Keratinocyte (primary cell): ENCODE measurements around the gene TP63. TPM values are rescaled to one million over a fixed set of nuclear protein-coding genes. Genes with fewer than 3 reads are reported as not detected.

ENCODE experiments used
- DNase-seq: peaks from one replicate; pipeline ENCODE4 v3.0.0-alpha.2; 2011; ENCODE audit warnings: low read depth, missing footprints, low spot score
- FAIRE-seq: peaks from 2 replicates; lab custom pipeline; 2011; peaks lifted over from hg19 to GRCh38; lab: Jason Lieb, UNC
- H2AFZ ChIP-seq: 2 replicates; pipeline ENCODE4 v1.6.0; 2012; ENCODE audit warnings: low read length, control low read depth, inconsistent platforms; ENCODE audit not compliant: control insufficient read depth
- H3K27ac ChIP-seq: 2 replicates; pipeline ENCODE4 v1.5.1; 2011; ENCODE audit warnings: low read length; ENCODE audit not compliant: control insufficient read depth, insufficient read depth
- H3K27me3 ChIP-seq: 3 replicates; pipeline ENCODE4 v1.6.0; 2011; ENCODE audit warnings: low read length; ENCODE audit not compliant: control insufficient read depth, insufficient read depth; ENCODE audit errors: extremely low read depth
- H3K36me3 ChIP-seq, 2 experiments: 2 replicates in 1 of 2; 3 replicates in 1 of 2; pipeline ENCODE4 v1.5.1; 2011; ENCODE audit warnings: low read length in 2 of 2, mild to moderate bottlenecking in 1 of 2; ENCODE audit not compliant: control insufficient read depth in 2 of 2, insufficient read depth in 2 of 2; ENCODE audit errors: extremely low read depth in 1 of 2
- H3K4me1 ChIP-seq: 3 replicates; pipeline ENCODE4 v1.5.1; 2011; ENCODE audit warnings: low read length; ENCODE audit not compliant: control insufficient read depth, insufficient read depth; ENCODE audit errors: extremely low read depth
- H3K4me2 ChIP-seq: 3 replicates; pipeline ENCODE4 v1.6.0; 2011; ENCODE audit warnings: low read depth, low read length; ENCODE audit not compliant: control insufficient read depth, insufficient read depth; ENCODE audit errors: extremely low read depth
- H3K4me3 ChIP-seq, 3 experiments: fragments of 200-600 bp in 1 of 3; sonication (generic) in 1 of 3; 2 replicates in 2 of 3; 3 replicates in 1 of 3; pipeline ENCODE4 v1.5.1; 2011 to 2016; ENCODE audit warnings: low read length in 3 of 3, mild to moderate bottlenecking in 3 of 3, control low read depth in 2 of 3, inconsistent platforms in 1 of 3, low read depth in 1 of 3, mixed read lengths in 1 of 3, mixed run types in 1 of 3, moderate library complexity in 1 of 3; ENCODE audit not compliant: control insufficient read depth in 2 of 3, insufficient read depth in 2 of 3; ENCODE audit errors: extremely low read depth in 1 of 3
- H3K79me2 ChIP-seq: 2 replicates; pipeline ENCODE4 v1.6.0; 2012; ENCODE audit warnings: low read length; ENCODE audit not compliant: control insufficient read depth, insufficient read depth
- H3K9ac ChIP-seq: 3 replicates; pipeline ENCODE4 v1.6.0; 2011; ENCODE audit warnings: low read length; ENCODE audit not compliant: control insufficient read depth, insufficient read depth; ENCODE audit errors: extremely low read depth
- H3K9me1 ChIP-seq: 3 replicates; pipeline ENCODE4 v1.6.0; 2011; ENCODE audit warnings: low read length; ENCODE audit not compliant: control insufficient read depth, insufficient read depth; ENCODE audit errors: extremely low read depth
- H3K9me3 ChIP-seq: 2 replicates; pipeline ENCODE4 v1.5.1; 2012; ENCODE audit warnings: low read depth, low read length; ENCODE audit not compliant: control insufficient read depth
- H4K20me1 ChIP-seq: 3 replicates; pipeline ENCODE4 v1.6.0; 2011; ENCODE audit warnings: low read length; ENCODE audit not compliant: control insufficient read depth, insufficient read depth; ENCODE audit errors: extremely low read depth
- EZH2 ChIP-seq: IDR thresholded peaks from one replicate; pipeline ENCODE4 v1.6.1; 2012; ENCODE audit warnings: inconsistent platforms, mild to moderate bottlenecking, low read length, moderate library complexity
- dilution Hi-C: fragments of 300-500 bp; cut with MboI; formaldehyde crosslinking; loops from one replicate; pipeline ENCODE4 v1.7.0; 2020; ENCODE audit warnings: low sequenced_read_pairs; ENCODE audit not compliant: extremely low pct_ligation_motif_present
- polyA plus RNA-seq, 5 experiments: library from polyadenylated mRNA; depleted of rRNA in 3 of 5; stranded (reverse) in 3 of 5; stranded (forward) in 1 of 5; unstranded in 1 of 5; fragments of >200 nt; gene quantifications; 1 replicate in 1 of 5; 2 replicates in 3 of 5; 3 replicates in 1 of 5; pipeline versions ENCODE4 v1.2.1 to v1.2.3, GENCODE V29; 2011 to 2012; ENCODE audit warnings: missing spikeins in 2 of 5, low read depth in 1 of 5, low replicate concordance in 1 of 5
- TF ChIP-seq, protein P1 (sequence below), 3 experiments: IDR thresholded peaks in 1 of 3; conservative IDR thresholded peaks in 1 of 3; optimal IDR thresholded peaks in 1 of 3; 2 replicates in 2 of 3; 3 replicates in 1 of 3; pipeline versions ENCODE3 to v1.5.1; 2011; ENCODE audit warnings: low read length in 3 of 3, mild to moderate bottlenecking in 3 of 3, moderate library complexity in 2 of 3, control low read depth in 1 of 3, inconsistent platforms in 1 of 3; ENCODE audit not compliant: insufficient read depth in 2 of 3; ENCODE audit errors: extremely low read depth in 1 of 3

TP63 gene
- polyA plus RNA-seq, 1 donor (not counting 4 experiments of a cell fraction or from before 2014, with no cell fraction given): 214 TPM

DNA sequence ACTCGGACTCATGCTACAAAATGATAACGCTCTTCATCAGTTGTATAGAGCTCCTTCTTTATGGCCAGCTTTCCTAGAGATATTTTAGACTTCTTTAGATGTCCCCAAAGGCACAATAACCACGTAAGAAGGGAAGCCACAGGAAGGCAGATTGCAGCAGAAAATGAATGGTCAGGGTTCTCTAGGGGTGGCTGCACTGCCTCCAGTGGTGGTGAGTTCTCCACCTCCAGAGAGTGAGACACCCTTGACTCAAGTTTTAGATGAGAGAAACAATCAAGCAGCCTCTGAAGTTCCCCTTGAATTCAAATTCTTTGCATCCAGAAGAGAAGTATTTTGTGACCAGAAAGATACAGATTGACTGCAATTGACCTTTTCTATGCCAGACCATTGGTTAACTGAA lies 191.5 kb downstream of the TP63 start:
- H3K79me2 ChIP-seq: peaks cover 65% of the 10 kb centered on the region
- dilution Hi-C loops: no loop called here
- H3K27me3 ChIP-seq: no peaks in the 10 kb centered on the region
- peak overlapping the region; percentile 93 for H3K27ac ChIP-seq
- no peak for FAIRE-seq
- H3K4me3 ChIP-seq: no peak overlapping the region
- no peaks in the 10 kb centered on the region for H3K9me1 ChIP-seq
- H2AFZ ChIP-seq: no peak overlapping the region
- peak overlapping the region; percentile 68 for H3K9ac ChIP-seq
- TF ChIP-seq EZH2: no peak
- TF ChIP-seq, protein P1, sequence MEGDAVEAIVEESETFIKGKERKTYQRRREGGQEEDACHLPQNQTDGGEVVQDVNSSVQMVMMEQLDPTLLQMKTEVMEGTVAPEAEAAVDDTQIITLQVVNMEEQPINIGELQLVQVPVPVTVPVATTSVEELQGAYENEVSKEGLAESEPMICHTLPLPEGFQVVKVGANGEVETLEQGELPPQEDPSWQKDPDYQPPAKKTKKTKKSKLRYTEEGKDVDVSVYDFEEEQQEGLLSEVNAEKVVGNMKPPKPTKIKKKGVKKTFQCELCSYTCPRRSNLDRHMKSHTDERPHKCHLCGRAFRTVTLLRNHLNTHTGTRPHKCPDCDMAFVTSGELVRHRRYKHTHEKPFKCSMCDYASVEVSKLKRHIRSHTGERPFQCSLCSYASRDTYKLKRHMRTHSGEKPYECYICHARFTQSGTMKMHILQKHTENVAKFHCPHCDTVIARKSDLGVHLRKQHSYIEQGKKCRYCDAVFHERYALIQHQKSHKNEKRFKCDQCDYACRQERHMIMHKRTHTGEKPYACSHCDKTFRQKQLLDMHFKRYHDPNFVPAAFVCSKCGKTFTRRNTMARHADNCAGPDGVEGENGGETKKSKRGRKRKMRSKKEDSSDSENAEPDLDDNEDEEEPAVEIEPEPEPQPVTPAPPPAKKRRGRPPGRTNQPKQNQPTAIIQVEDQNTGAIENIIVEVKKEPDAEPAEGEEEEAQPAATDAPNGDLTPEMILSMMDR (optimal IDR thresholded peaks at IDR 0.05 in 1 of 3, IDR thresholded peaks at IDR 0.05 in 1 of 3, conservative IDR thresholded peaks at IDR 0.05 in 1 of 3; ENCODE audit: extremely low read depth in 1 of 3, insufficient read depth in 2 of 3, low read length in 3 of 3): peak; percentile 47 to 49 (median 48)
- peaks cover 79% of the 10 kb centered on the region for H3K4me1 ChIP-seq
- no peak for DNase-seq
- peaks cover 8 to 35% of the 10 kb centered on the region in 2 experiments for H3K36me3 ChIP-seq
- H3K4me2 ChIP-seq: peak overlapping the region; percentile 70
- H4K20me1 ChIP-seq: no peaks in the 10 kb centered on the region
- H3K9me3 ChIP-seq: no peaks in the 10 kb centered on the region

DNA sequence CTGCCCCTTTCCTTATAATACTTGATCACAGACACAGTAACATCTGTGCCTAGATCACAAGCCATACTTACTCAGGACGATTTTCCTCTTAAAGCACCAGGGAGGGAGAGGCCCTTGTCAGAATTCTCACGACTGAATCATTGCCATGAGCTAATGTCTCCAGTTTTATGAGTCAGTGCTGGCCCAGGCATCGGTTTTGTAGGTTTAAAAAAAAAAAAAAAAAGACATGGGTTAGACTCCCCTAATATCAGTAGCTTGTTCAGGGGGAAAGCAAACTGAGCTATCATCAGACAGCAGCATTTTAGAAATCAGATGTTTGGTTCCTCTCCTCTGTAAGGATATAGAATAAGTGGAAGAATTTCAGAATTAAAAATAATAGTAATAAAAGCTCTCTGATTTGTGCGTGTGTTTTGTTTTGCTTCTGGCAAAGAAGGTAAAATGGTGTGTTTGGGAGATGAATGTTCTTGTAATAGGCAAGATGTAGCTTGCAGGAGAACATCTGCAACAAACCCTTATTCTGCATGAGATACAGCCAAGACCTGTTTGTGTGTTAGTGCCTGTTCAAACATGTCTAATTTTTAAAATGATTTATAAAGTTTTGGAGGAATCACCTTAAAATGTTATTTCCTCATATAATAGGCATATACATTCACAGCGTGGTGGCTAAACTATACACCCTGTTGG lies 193.6 kb downstream of the TP63 start:
- H3K9me1 ChIP-seq: no peaks in the 10 kb centered on the region
- peak overlapping the region; percentile 75 for H3K4me2 ChIP-seq
- H3K9me3 ChIP-seq: no peaks in the 10 kb centered on the region
- H3K27me3 ChIP-seq: no peaks in the 10 kb centered on the region
- FAIRE-seq (peak; percentile 94), DNase-seq (peak; percentile 92)
- no peaks in the 10 kb centered on the region for H4K20me1 ChIP-seq
- peaks cover 76% of the 10 kb centered on the region for H3K79me2 ChIP-seq
- dilution Hi-C loops: no loop called here
- H3K4me3 ChIP-seq: peak overlapping the region in 2 of 3 experiments; percentile 23 to 37
- no peak for TF ChIP-seq EZH2
- TF ChIP-seq, protein P1 (optimal IDR thresholded peaks at IDR 0.05 in 1 of 3, IDR thresholded peaks at IDR 0.05 in 1 of 3, conservative IDR thresholded peaks at IDR 0.05 in 1 of 3; ENCODE audit: extremely low read depth in 1 of 3, insufficient read depth in 2 of 3, low read length in 3 of 3): no peak
- no peak overlapping the region for H2AFZ ChIP-seq
- peaks cover 8 to 35% of the 10 kb centered on the region in 2 experiments for H3K36me3 ChIP-seq
- peak overlapping the region; percentile 68 for H3K9ac ChIP-seq
- peak overlapping the region; percentile 93 for H3K27ac ChIP-seq
- peaks cover 82% of the 10 kb centered on the region for H3K4me1 ChIP-seq
